ENCODE measurements around the gene EEIG1. TPM values are rescaled to one million over a fixed set of nuclear protein-coding genes. Genes with fewer than 3 reads are reported as not detected.
A peak's percentile ranks its signal among the peaks of the same experiment; 100 is the strongest.

EEIG1 gene
- total and polyA plus RNA-seq, 10 of the 15 experiments (the other 5 are each of a cell fraction or from before 2014, with no cell fraction given) = 1.2 to 75.9 (median 9.0) TPM

- Histone ChIP-seq H3K4me3 (peak overlapping the region; percentile 93), H3K27ac (ENCODE audit: control insufficient read depth, insufficient read depth) (peak overlapping the region; percentile 67), H3K9ac (ENCODE audit: control insufficient read depth, insufficient read depth, low read length) (peak overlapping the region; percentile 68), H3K27me3 (replicated peaks in 1 of 2; ENCODE audit: control insufficient read depth in 2 of 2, insufficient read depth in 2 of 2, low read length in 1 of 2) (no peaks in the 10 kb centered on the region), H4K20me1 (ENCODE audit: control insufficient read depth, insufficient read depth) (peaks cover 7% of the 10 kb centered on the region), H2AFZ (ENCODE audit: control insufficient read depth, low read depth, low read length) (no peak overlapping the region; the same call in 1 of the 2 replicates), H3K79me2 (ENCODE audit: control insufficient read depth, insufficient read depth, low read length) (peaks cover 47% of the 10 kb centered on the region), H3K36me3 (ENCODE audit: control insufficient read depth in 2 of 2, insufficient read depth in 2 of 2, low read length in 1 of 2) (0 out of 4 replicates have a peak, but pooled peaks cover 0 to 3% of the 10 kb centered on the region in 2 experiments), H3K4me2 (ENCODE audit: control insufficient read depth, insufficient read depth) (peak overlapping the region; percentile 91), H3K9me3 (replicated peaks; ENCODE audit: control insufficient read depth, insufficient read depth, low read length) (no peaks in the 10 kb centered on the region), H3K4me1 (ENCODE audit: control insufficient read depth, insufficient read depth, low read length) (peaks cover 53% of the 10 kb centered on the region)
- FAIRE-seq = no peak
- TSS peak; percentile 60 for BruUV-seq (replicated peaks)
- TF ChIP-seq, protein P1, sequence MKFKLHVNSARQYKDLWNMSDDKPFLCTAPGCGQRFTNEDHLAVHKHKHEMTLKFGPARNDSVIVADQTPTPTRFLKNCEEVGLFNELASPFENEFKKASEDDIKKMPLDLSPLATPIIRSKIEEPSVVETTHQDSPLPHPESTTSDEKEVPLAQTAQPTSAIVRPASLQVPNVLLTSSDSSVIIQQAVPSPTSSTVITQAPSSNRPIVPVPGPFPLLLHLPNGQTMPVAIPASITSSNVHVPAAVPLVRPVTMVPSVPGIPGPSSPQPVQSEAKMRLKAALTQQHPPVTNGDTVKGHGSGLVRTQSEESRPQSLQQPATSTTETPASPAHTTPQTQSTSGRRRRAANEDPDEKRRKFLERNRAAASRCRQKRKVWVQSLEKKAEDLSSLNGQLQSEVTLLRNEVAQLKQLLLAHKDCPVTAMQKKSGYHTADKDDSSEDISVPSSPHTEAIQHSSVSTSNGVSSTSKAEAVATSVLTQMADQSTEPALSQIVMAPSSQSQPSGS (IDR thresholded peaks at IDR 0.05; ENCODE audit: low read length) = no peak
- TF ChIP-seq SIN3A (IDR thresholded peaks at IDR 0.05; ENCODE audit: low read depth, low read length) = 0 out of 2 replicates have a peak, but pooled peaks have one; percentile 11
- TF ChIP-seq ZNF687 (IDR thresholded peaks at IDR 0.05) = 0 out of 2 replicates have a peak, but pooled peaks have one; percentile 23
- TF ChIP-seq BACH1 (IDR thresholded peaks at IDR 0.05; ENCODE audit: borderline replicate concordance) = peak; percentile 47
- TF ChIP-seq EGR1 (IDR thresholded peaks at IDR 0.05; ENCODE audit: borderline replicate concordance in 1 of 2, low read depth in 2 of 2, low read length in 2 of 2) = peak in 1 of 2 experiments; percentile 98; a peak in 2 of 3 replicates
- TF ChIP-seq ZNF592 (IDR thresholded peaks at IDR 0.05) = no peak
- TF ChIP-seq POLR2A (IDR thresholded peaks at IDR 0.05; ENCODE audit: low read depth, low read length) = peak; percentile 76; the same call in 1 of the 2 replicates
- no peak for TF ChIP-seq USF1 (IDR thresholded peaks at IDR 0.05; ENCODE audit: borderline replicate concordance, extremely low read length, insufficient read depth, low read depth, low read length)
- TF ChIP-seq ZNF274 (IDR thresholded peaks at IDR 0.05; ENCODE audit: insufficient read depth, insufficient read length) = no peak
- TF ChIP-seq TCF12 (IDR thresholded peaks at IDR 0.05; ENCODE audit: low read depth, low read length) = 0 out of 2 replicates have a peak, but pooled peaks have one; percentile 4
- no peak for TF ChIP-seq RUNX3 (IDR thresholded peaks at IDR 0.05; ENCODE audit: low read length)
- TF ChIP-seq TAF1 (IDR thresholded peaks at IDR 0.05; ENCODE audit: borderline replicate concordance, low read depth, low read length) = peak; percentile 5; the same call in 1 of the 2 replicates
- in situ Hi-C loops (cut with MboI) (no loop called here), intact Hi-C loops (cut with micrococcal nuclease; ENCODE audit: unreplicated experiment) (no loop called here)
- WGBS (ENCODE audit: insufficient coverage, insufficient replicate concordance, low lambda C conversion rate, missing lambda C conversion rate) = 1% methylated on average over 42 of the region's 61 CpGs
- CTCF ChIA-PET = interaction anchor here (1.0 to 7.8 kb wide), 9 partner anchors 24 to 246 kb away, joined by 3 to 63 read pairs (median 3); partner anchors contain the start of gene TOR2A
- DNase-seq (ENCODE audit: low read depth, low spot score) = no peak
- RAD21 ChIA-PET (ENCODE audit: unreplicated experiment) = interaction anchor here (0.6 to 2.6 kb wide), 6 partner anchors 10 to 92 kb away, joined by 3 to 12 read pairs (median 6); no protein-coding TSS in a partner anchor
- POLR2A ChIA-PET = interaction anchor here (0.5 to 4.6 kb wide), 8 partner anchors 9 to 93 kb away, joined by 3 to 22 read pairs (median 4); partner anchors contain the start of gene NAIF1
- ATAC-seq = peak; percentile 9
- SMC1A ChIA-PET (ENCODE audit: uncharacterized antibody, unreplicated experiment) = interaction anchor here (1.0 to 3.2 kb wide), 9 partner anchors 10 to 92 kb away, joined by 3 to 16 read pairs (median 5); no protein-coding TSS in a partner anchor
These were observed 606 bp downstream of the EEIG1 start for GRCh38 chr9:127980060-127980705.
